Testis (tissue), 3 donors: ENCODE data around the gene MIER2. TPM values are rescaled to one million over a fixed set of nuclear protein-coding genes. Genes with fewer than 3 reads are reported as not detected.

Experiments used
- DNase-seq: peaks from one replicate; pipeline ENCODE4 v3.0.0-alpha.2; 2019
- H3K27ac ChIP-seq, 2 donors: fragments of 200-600 bp; sonication (generic); one replicate each; pipeline ENCODE4 v1.5.1; 2019
- H3K27me3 ChIP-seq: fragments of 200-600 bp; sonication (generic); one replicate; pipeline ENCODE4 v1.5.1; 2019
- H3K36me3 ChIP-seq: fragments of 200-600 bp; sonication (generic); one replicate; pipeline ENCODE4 v1.5.1; 2017; ENCODE audit warnings: low read depth; ENCODE audit errors: missing control alignments
- H3K4me1 ChIP-seq: fragments of 200-600 bp; sonication (generic); one replicate; pipeline ENCODE4 v1.5.1; 2019
- H3K4me3 ChIP-seq, 2 donors: fragments of 200-600 bp; sonication (generic); one replicate each; pipeline ENCODE4 v1.5.1; 2017 to 2019
- H3K9me3 ChIP-seq: fragments of 200-600 bp; sonication (generic); one replicate; pipeline ENCODE4 v1.5.1; 2017
- CTCF ChIP-seq, 3 experiments: fragments of 450-650 bp in 2 of 3; fragments of 200-600 bp in 1 of 3; sonication (generic) in 1 of 3; IDR thresholded peaks; one replicate each; pipeline ENCODE4 v1.5.1; 2016 to 2019; ENCODE audit warnings: antibody characterized with exemption in 3 of 3, mild to moderate bottlenecking in 2 of 3, moderate library complexity in 1 of 3
- POLR2A ChIP-seq: fragments of 450-650 bp; IDR thresholded peaks from one replicate; pipeline ENCODE4 v1.6.1; 2017; ENCODE audit warnings: antibody characterized with exemption, mild to moderate bottlenecking, moderate library complexity
- WGBS, 2 donors: methylation state at CpG; one replicate each; pipeline ENCODE4 v1.1.5; 2018; 5-methylcytosine and 5-hydroxymethylcytosine counted together
- intact Hi-C: fragments of 100-400 bp; cut with DNase I; formaldehyde crosslinking; loops from one replicate; pipeline ENCODE4 v1.15.1; 2023; ENCODE audit warnings: low total_unique reads
- polyA plus RNA-seq: library from polyadenylated mRNA; stranded (reverse); fragments of 350-450 nt; fragmentation: Illumina TruSeq; extraction: RNeasy Lipid Tissue Mini Kit (QIAGEN cat#74804); gene quantifications from one replicate; pipeline ENCODE4 v1.2.3, GENCODE V29; 2014; ENCODE audit warnings: low read depth, low replicate concordance; ENCODE audit not compliant: insufficient read depth
- total RNA-seq, 2 donors: library from RNA; depleted of rRNA; stranded (reverse); fragments of >200 nt; gene quantifications; one replicate each; pipeline ENCODE4 v1.2.3, GENCODE V29; 2016

Gene MIER2
- total and polyA plus RNA-seq, 3 donors from 2014 or later = 47.6 to 64.0 (median 54.6) TPM

DNA sequence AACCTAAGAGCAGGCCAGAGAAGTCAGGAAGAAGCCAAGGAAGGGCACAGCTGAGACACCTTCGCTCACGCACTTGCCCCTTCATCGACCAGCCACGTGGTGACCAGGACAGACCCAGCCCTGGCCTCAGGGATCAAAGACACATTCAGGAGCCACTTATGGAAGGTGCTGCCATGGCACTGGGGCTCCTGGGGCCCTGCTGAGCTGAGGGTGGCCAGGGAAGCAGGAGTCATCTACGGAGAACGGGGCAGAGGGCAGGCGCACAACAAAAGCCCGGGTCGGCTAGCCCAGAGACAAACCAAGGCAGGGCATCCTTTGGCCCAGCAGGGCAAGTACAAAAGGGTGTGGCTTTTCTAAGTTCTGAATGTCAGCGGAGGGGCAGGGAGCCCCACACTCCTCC, 55.7 kb downstream of the MIER2 start:
- WGBS, 2 donors = 85% methylated on average over 10 of the region's 10 CpGs
- TF ChIP-seq POLR2A (no peak), CTCF (IDR thresholded peaks at IDR 0.05) (no peak)
- intact Hi-C loops = no loop called here
- H3K4me1 ChIP-seq = no peaks in the 10 kb centered on the region
- H3K4me3 ChIP-seq = no peak overlapping the region
- H3K27ac ChIP-seq = no peak overlapping the region
- no peaks in the 10 kb centered on the region for H3K27me3 ChIP-seq
- DNase-seq = peak; percentile 11
- no peaks in the 10 kb centered on the region for H3K9me3 ChIP-seq
- H3K36me3 ChIP-seq = no peaks in the 10 kb centered on the region

GRCh38 chr19:287381-287871, 57.2 kb downstream of the MIER2 start:
- WGBS, 2 donors = 89 to 95% methylated on average over 4 to 19 of the region's 19 CpGs
- DNase-seq = peak; percentile 10

DNA sequence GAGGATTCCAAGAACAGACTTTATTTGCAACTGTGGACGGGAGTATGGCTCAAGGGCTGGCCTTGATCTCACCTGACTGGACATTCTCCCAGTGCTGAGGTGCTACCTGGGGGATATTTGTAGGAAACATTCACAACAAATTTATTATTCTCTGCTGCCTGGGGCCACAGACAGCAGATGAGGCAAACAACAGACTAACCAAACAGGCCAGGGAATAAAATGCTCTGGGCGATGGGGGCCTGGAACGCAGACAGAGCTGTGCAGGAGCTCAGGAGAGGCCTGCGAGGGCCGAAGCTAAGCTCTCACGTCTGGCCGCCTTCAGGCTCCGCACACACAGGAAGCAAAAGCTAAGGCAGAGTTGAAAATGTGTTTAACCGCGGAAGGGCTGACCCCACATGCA, 61.2 kb downstream of the MIER2 start:
- 87 to 88% methylated on average over 10 of the region's 10 CpGs for WGBS, 2 donors
- no peaks in the 10 kb centered on the region for H3K4me1 ChIP-seq
- intact Hi-C loops = no loop called here
- H3K9me3 ChIP-seq = no peaks in the 10 kb centered on the region
- no peaks in the 10 kb centered on the region for H3K27me3 ChIP-seq
- DNase-seq = no peak
- no peak overlapping the region for H3K27ac ChIP-seq
- no peak overlapping the region for H3K4me3 ChIP-seq
- no peak for TF ChIP-seq POLR2A
- TF ChIP-seq CTCF (IDR thresholded peaks at IDR 0.05) = no peak
- H3K36me3 ChIP-seq = no peaks in the 10 kb centered on the region

More at GRCh38 chr19:287381-287871, 57.2 kb downstream of the MIER2 start:
- Histone ChIP-seq H3K36me3 (no peaks in the 10 kb centered on the region), H3K9me3 (no peaks in the 10 kb centered on the region), H3K4me1 (no peaks in the 10 kb centered on the region), H3K4me3 (no peak overlapping the region), H3K27me3 (no peaks in the 10 kb centered on the region), H3K27ac (no peak overlapping the region)
- TF ChIP-seq POLR2A (no peak), CTCF (IDR thresholded peaks at IDR 0.05) (no peak)
- intact Hi-C loops = no loop called here

GRCh38 chr19:282501-282900, 62.1 kb downstream of the MIER2 start:
- Histone ChIP-seq H3K27ac (no peak overlapping the region), H3K4me1 (no peaks in the 10 kb centered on the region), H3K9me3 (no peaks in the 10 kb centered on the region), H3K27me3 (no peaks in the 10 kb centered on the region), H3K36me3 (no peaks in the 10 kb centered on the region), H3K4me3 (no peak overlapping the region)
- WGBS, 2 donors = 69 to 72% methylated on average over 12 to 13 of the region's 13 CpGs
- TF ChIP-seq CTCF (IDR thresholded peaks at IDR 0.05) (no peak), POLR2A (no peak)
- DNase-seq = no peak
- intact Hi-C loops = no loop called here

- 79 to 86% methylated on average over 7 to 10 of the region's 10 CpGs for WGBS, 2 donors
Observed at GRCh38 chr19:281992-282391, 62.6 kb downstream of the MIER2 start.

More at GRCh38 chr19:281992-282391, 62.6 kb downstream of the MIER2 start:
- no peak for DNase-seq
- Histone ChIP-seq H3K9me3 (no peaks in the 10 kb centered on the region), H3K27me3 (no peaks in the 10 kb centered on the region), H3K36me3 (no peaks in the 10 kb centered on the region), H3K27ac (no peak overlapping the region), H3K4me3 (no peak overlapping the region), H3K4me1 (no peaks in the 10 kb centered on the region)
- intact Hi-C loops = no loop called here
- no peak for TF ChIP-seq CTCF (IDR thresholded peaks at IDR 0.05)
- no peak for TF ChIP-seq POLR2A
